Measurements from ENCODE around the gene HMGCL. TPM values are rescaled to one million over a fixed set of nuclear protein-coding genes. Genes with fewer than 3 reads are reported as not detected.

The HMGCL gene
- total and polyA plus RNA-seq, 2 of the 13 experiments (the other 11 are each of a cell fraction or from before 2014, with no cell fraction given) = 21.3 to 41.4 TPM

GRCh38 chr1:23824711-23825075 lies 536 bp downstream of the HMGCL start (continued):
- no peak for TF ChIP-seq PREB (CRISPR knock-in tag; IDR thresholded peaks at IDR 0.05)
- no peak for TF ChIP-seq RBM22 (optimal IDR thresholded peaks at IDR 0.05; ENCODE audit: low read length)
- no peak for TF ChIP-seq U2AF1 (optimal IDR thresholded peaks at IDR 0.05; ENCODE audit: low read depth, low read length)
- no peak for TF ChIP-seq ZNF687 (CRISPR knock-in tag; IDR thresholded peaks at IDR 0.05)
- no peak for TF ChIP-seq RFXANK (CRISPR knock-in tag; IDR thresholded peaks at IDR 0.05)
- no peak for TF ChIP-seq MED8 (CRISPR knock-in tag; IDR thresholded peaks at IDR 0.05; ENCODE audit: insufficient replicate concordance)
- no peak for TF ChIP-seq HINFP (CRISPR knock-in tag; IDR thresholded peaks at IDR 0.05; ENCODE audit: low read depth)
- no peak for TF ChIP-seq REXO4 (CRISPR knock-in tag; IDR thresholded peaks at IDR 0.05; ENCODE audit: borderline replicate concordance)
- no peak for TF ChIP-seq NFAT5 (CRISPR knock-in tag; IDR thresholded peaks at IDR 0.05)
- no peak for TF ChIP-seq ZSCAN30 (CRISPR knock-in tag; IDR thresholded peaks at IDR 0.05)
- TF ChIP-seq ZNF850 (CRISPR knock-in tag; conservative IDR thresholded peaks at IDR 0.05) = no peak
- peak; percentile 56; the same call in 1 of the 2 replicates for TF ChIP-seq ARID3A (IDR thresholded peaks at IDR 0.05; ENCODE audit: low read depth, low read length)
- no peak for TF ChIP-seq ZNF468 (CRISPR knock-in tag; IDR thresholded peaks at IDR 0.05)
- no peak for TF ChIP-seq SIN3B (IDR thresholded peaks at IDR 0.05; ENCODE audit: low read length)
- no peak for TF ChIP-seq ZNF616 (CRISPR knock-in tag; IDR thresholded peaks at IDR 0.05; ENCODE audit: low read depth)
- TF ChIP-seq HOXA9 (CRISPR knock-in tag; IDR thresholded peaks at IDR 0.05; ENCODE audit: borderline replicate concordance) = no peak
- no peak for TF ChIP-seq CBX1 (IDR thresholded peaks at IDR 0.05; ENCODE audit: low read depth)
